BLaER1 (cell line): ENCODE measurements around the gene PTPRM.

Experiments used
- H3K27ac ChIP-seq: shearing (Covaris generic); formaldehyde crosslinking; 2 replicates; pipeline ENCODE4 v1.8.1; 2022
- H3K27me3 ChIP-seq: shearing (Covaris generic); formaldehyde crosslinking; 2 replicates; pipeline ENCODE4 v1.8.1; 2022
- H3K36me3 ChIP-seq: shearing (Covaris generic); formaldehyde crosslinking; 2 replicates; pipeline ENCODE4 v1.8.1; 2022
- H3K4me1 ChIP-seq: shearing (Covaris generic); formaldehyde crosslinking; 2 replicates; pipeline ENCODE4 v1.8.1; 2022
- H3K4me2 ChIP-seq: shearing (Covaris generic); formaldehyde crosslinking; 2 replicates; pipeline ENCODE4 v1.8.1; 2022
- H3K4me3 ChIP-seq: shearing (Covaris generic); formaldehyde crosslinking; 2 replicates; pipeline ENCODE4 v1.8.1; 2022
- H3K9ac ChIP-seq: shearing (Covaris generic); formaldehyde crosslinking; 2 replicates; pipeline ENCODE4 v1.8.1; 2022
- H3K9me3 ChIP-seq: shearing (Covaris generic); formaldehyde crosslinking; 2 replicates; pipeline ENCODE4 v1.8.1; 2022
- H4K20me1 ChIP-seq: shearing (Covaris generic); formaldehyde crosslinking; 2 replicates; pipeline ENCODE4 v1.8.1; 2022
- Cebpa-rat ChIP-seq: shearing (Covaris generic); IDR thresholded peaks from 2 replicates; pipeline ENCODE4 v1.8.1; 2022

Gene PTPRM

GRCh38 chr18:8036551-8036950, 469.4 kb downstream of the PTPRM start:
- Histone ChIP-seq H3K4me1 (no peaks in the 10 kb centered on the region), H3K9me3 (no peaks in the 10 kb centered on the region), H3K27ac (no peak overlapping the region), H3K36me3 (no peaks in the 10 kb centered on the region), H3K4me3 (no peak overlapping the region), H4K20me1 (no peaks in the 10 kb centered on the region), H3K9ac (no peak overlapping the region), H3K4me2 (no peak overlapping the region), H3K27me3 (no peaks in the 10 kb centered on the region)
- no peak for TF ChIP-seq Cebpa-rat

GRCh38 chr18:8037296-8037695, 470.2 kb downstream of the PTPRM start:
- Histone ChIP-seq H3K4me2 (no peak overlapping the region), H3K4me1 (no peaks in the 10 kb centered on the region), H3K36me3 (no peaks in the 10 kb centered on the region), H4K20me1 (no peaks in the 10 kb centered on the region), H3K9ac (no peak overlapping the region), H3K27me3 (no peaks in the 10 kb centered on the region), H3K27ac (no peak overlapping the region), H3K9me3 (no peaks in the 10 kb centered on the region), H3K4me3 (no peak overlapping the region)
- TF ChIP-seq Cebpa-rat, result no peak

- Histone ChIP-seq H3K4me3 (no peak overlapping the region), H3K27me3 (no peaks in the 10 kb centered on the region), H4K20me1 (no peaks in the 10 kb centered on the region), H3K27ac (no peak overlapping the region), H3K9me3 (no peaks in the 10 kb centered on the region), H3K9ac (no peak overlapping the region), H3K4me2 (no peak overlapping the region), H3K4me1 (no peaks in the 10 kb centered on the region), H3K36me3 (no peaks in the 10 kb centered on the region)
- no peak for TF ChIP-seq Cebpa-rat
Observed at GRCh38 chr18:8040021-8040420, 472.9 kb downstream of the PTPRM start.

- no peak for TF ChIP-seq Cebpa-rat
- H3K36me3 ChIP-seq, result no peaks in the 10 kb centered on the region
- H3K27ac ChIP-seq, result no peak overlapping the region
- H3K9me3 ChIP-seq, result no peaks in the 10 kb centered on the region
- no peaks in the 10 kb centered on the region for H4K20me1 ChIP-seq
- H3K4me3 ChIP-seq, result no peak overlapping the region
- H3K9ac ChIP-seq, result no peak overlapping the region
- no peak overlapping the region for H3K4me2 ChIP-seq
- H3K27me3 ChIP-seq, result no peaks in the 10 kb centered on the region
- H3K4me1 ChIP-seq, result no peaks in the 10 kb centered on the region
Observed at GRCh38 chr18:8041526-8042111, 474.5 kb downstream of the PTPRM start.

- no peak overlapping the region for H3K4me3 ChIP-seq
- H3K27ac ChIP-seq, result no peak overlapping the region
- no peaks in the 10 kb centered on the region for H3K27me3 ChIP-seq
- no peaks in the 10 kb centered on the region for H3K36me3 ChIP-seq
- no peaks in the 10 kb centered on the region for H3K4me1 ChIP-seq
- H3K4me2 ChIP-seq, result no peak overlapping the region
- no peak overlapping the region for H3K9ac ChIP-seq
- TF ChIP-seq Cebpa-rat, result no peak
- H3K9me3 ChIP-seq, result no peaks in the 10 kb centered on the region
- H4K20me1 ChIP-seq, result no peaks in the 10 kb centered on the region
Observed at GRCh38 chr18:8044004-8044403, 476.9 kb downstream of the PTPRM start.

GRCh38 chr18:8045160-8045883, 478.2 kb downstream of the PTPRM start:
- no peak overlapping the region for H3K4me3 ChIP-seq
- no peak overlapping the region for H3K9ac ChIP-seq
- no peaks in the 10 kb centered on the region for H3K36me3 ChIP-seq
- H4K20me1 ChIP-seq, result no peaks in the 10 kb centered on the region
- H3K27me3 ChIP-seq, result no peaks in the 10 kb centered on the region
- TF ChIP-seq Cebpa-rat, result no peak
- no peaks in the 10 kb centered on the region for H3K9me3 ChIP-seq
- no peak overlapping the region for H3K27ac ChIP-seq
- 0 out of 2 replicates have a peak, but pooled peaks cover under 1% of the 10 kb centered on the region for H3K4me1 ChIP-seq
- H3K4me2 ChIP-seq, result no peak overlapping the region

GRCh38 chr18:8045884-8046281, 478.8 kb downstream of the PTPRM start:
- H3K9me3 ChIP-seq, result no peaks in the 10 kb centered on the region
- 0 out of 2 replicates have a peak, but pooled peaks cover 2% of the 10 kb centered on the region for H3K27me3 ChIP-seq
- peaks cover 6% of the 10 kb centered on the region for H3K4me1 ChIP-seq
- H3K36me3 ChIP-seq, result no peaks in the 10 kb centered on the region
- H3K4me3 ChIP-seq, result no peak overlapping the region
- H4K20me1 ChIP-seq, result no peaks in the 10 kb centered on the region
- no peak overlapping the region for H3K27ac ChIP-seq
- no peak for TF ChIP-seq Cebpa-rat
- H3K4me2 ChIP-seq, result no peak overlapping the region
- H3K9ac ChIP-seq, result no peak overlapping the region

GRCh38 chr18:8046441-8046840, 479.3 kb downstream of the PTPRM start:
- peaks cover 11% of the 10 kb centered on the region for H3K4me1 ChIP-seq
- H3K9me3 ChIP-seq, result no peaks in the 10 kb centered on the region
- H3K9ac ChIP-seq, result no peak overlapping the region
- no peak overlapping the region for H3K27ac ChIP-seq
- TF ChIP-seq Cebpa-rat, result no peak
- H3K4me2 ChIP-seq, result no peak overlapping the region
- H3K4me3 ChIP-seq, result no peak overlapping the region
- no peaks in the 10 kb centered on the region for H4K20me1 ChIP-seq
- no peaks in the 10 kb centered on the region for H3K36me3 ChIP-seq
- H3K27me3 ChIP-seq, result peaks cover 7% of the 10 kb centered on the region; the same call in 1 of the 2 replicates

GRCh38 chr18:8049147-8049546, 482.0 kb downstream of the PTPRM start:
- no peak for TF ChIP-seq Cebpa-rat
- Histone ChIP-seq H3K36me3 (no peaks in the 10 kb centered on the region), H3K27me3 (peaks cover 7% of the 10 kb centered on the region; the same call in 1 of the 2 replicates), H3K4me3 (no peak overlapping the region), H3K9ac (no peak overlapping the region), H3K4me1 (peaks cover 27% of the 10 kb centered on the region), H3K27ac (no peak overlapping the region), H4K20me1 (no peaks in the 10 kb centered on the region), H3K4me2 (no peak overlapping the region), H3K9me3 (no peaks in the 10 kb centered on the region)

GRCh38 chr18:8050616-8051329, 483.7 kb downstream of the PTPRM start:
- H3K9me3 ChIP-seq, result no peaks in the 10 kb centered on the region
- no peaks in the 10 kb centered on the region for H3K36me3 ChIP-seq
- no peak overlapping the region for H3K27ac ChIP-seq
- peaks cover 27% of the 10 kb centered on the region for H3K4me1 ChIP-seq
- no peak overlapping the region for H3K9ac ChIP-seq
- peak overlapping the region; percentile 58 for H3K4me2 ChIP-seq
- H3K27me3 ChIP-seq, result peaks cover 7% of the 10 kb centered on the region; the same call in 1 of the 2 replicates
- no peak overlapping the region for H3K4me3 ChIP-seq
- no peak for TF ChIP-seq Cebpa-rat
- H4K20me1 ChIP-seq, result no peaks in the 10 kb centered on the region
